ENCODE results near the gene GCC2. TPM values are rescaled to one million over a fixed set of nuclear protein-coding genes. Genes with fewer than 3 reads are reported as not detected.

The GCC2 gene
- total and polyA plus RNA-seq, 2 of the 13 experiments (the other 11 are each of a cell fraction or from before 2014, with no cell fraction given): 17.6 to 22.5 TPM

- no peak for TF ChIP-seq PLRG1 (conservative IDR thresholded peaks at IDR 0.05)
- peak; percentile 97 for TF ChIP-seq MYPOP (CRISPR knock-in tag; IDR thresholded peaks at IDR 0.05)
- no peak for TF ChIP-seq HNRNPL (IDR thresholded peaks at IDR 0.05; ENCODE audit: low read depth, low read length)
- TF ChIP-seq ZNF709 (CRISPR knock-in tag; IDR thresholded peaks at IDR 0.05): peak; percentile 85; the same call in 1 of the 2 replicates
- peak; percentile 78 for TF ChIP-seq ZNF713 (CRISPR knock-in tag; IDR thresholded peaks at IDR 0.05)
- TF ChIP-seq ZNF775 (CRISPR knock-in tag; IDR thresholded peaks at IDR 0.05; ENCODE audit: borderline replicate concordance): no peak
- TF ChIP-seq ZNF773 (CRISPR knock-in tag; IDR thresholded peaks at IDR 0.05; ENCODE audit: borderline replicate concordance): peak; percentile 75; the same call in 1 of the 2 replicates
- peak; percentile 86 for TF ChIP-seq SAFB2 (CRISPR knock-in tag; IDR thresholded peaks at IDR 0.05; ENCODE audit: borderline replicate concordance, low read depth)
- no peak for TF ChIP-seq ZBTB44 (CRISPR knock-in tag; IDR thresholded peaks at IDR 0.05)
- no peak for TF ChIP-seq MAFG (CRISPR knock-in tag; IDR thresholded peaks at IDR 0.05)
- no peak; the same call in 1 of the 2 replicates for TF ChIP-seq GTF3A (CRISPR knock-in tag; conservative IDR thresholded peaks at IDR 0.05)
- peak; percentile 72 for TF ChIP-seq FOSL2 (CRISPR knock-in tag; IDR thresholded peaks at IDR 0.05)
- TF ChIP-seq ZNF646 (CRISPR knock-in tag; IDR thresholded peaks at IDR 0.05): no peak; the same call in 1 of the 2 replicates
- TF ChIP-seq TFDP1 (CRISPR knock-in tag; IDR thresholded peaks at IDR 0.05; ENCODE audit: borderline replicate concordance): peak; percentile 67
- peak; percentile 84; the same call in 1 of the 2 replicates for TF ChIP-seq KLF15 (CRISPR knock-in tag; IDR thresholded peaks at IDR 0.05; ENCODE audit: borderline replicate concordance)
- no peak for TF ChIP-seq ZNF235 (CRISPR knock-in tag; IDR thresholded peaks at IDR 0.05; ENCODE audit: borderline replicate concordance)
- peak; percentile 80 for TF ChIP-seq YY1 (IDR thresholded peaks at IDR 0.05; ENCODE audit: insufficient read depth, insufficient replicate concordance, low read depth, low read length)
- TF ChIP-seq ZNF333 (CRISPR knock-in tag; IDR thresholded peaks at IDR 0.05; ENCODE audit: borderline replicate concordance): peak; percentile 64; the same call in 1 of the 2 replicates
Observed at GRCh38 chr2:108448678-108449409, at the start of gene GCC2 (continued).
